ENCODE results near the gene LAMA1. TPM values are rescaled to one million over a fixed set of nuclear protein-coding genes. Genes with fewer than 3 reads are reported as not detected.

Gene LAMA1
- total RNA-seq, 6 donors from 2014 or later: 0.89 to 3.1 (median 1.5) TPM

GRCh38 chr18:7023063-7023580 is 94.5 kb downstream of the LAMA1 start:
- Histone ChIP-seq H3K4me1 (no peaks in the 10 kb centered on the region), H3K4me3 (no peak overlapping the region), H3K36me3 (no peaks in the 10 kb centered on the region), H3K9me3 (no peaks in the 10 kb centered on the region), H3K27me3 (no peaks in the 10 kb centered on the region), H3K27ac (no peak overlapping the region)
- 86 to 89% methylated on average over 17 to 19 of the region's 19 CpGs for WGBS, 2 donors
- ATAC-seq (ENCODE audit: low FRiP score in 2 of 2): no peak
- TF ChIP-seq EP300 (IDR thresholded peaks at IDR 0.05) (no peak), POLR2A (IDR thresholded peaks at IDR 0.05) (no peak), CTCF (IDR thresholded peaks at IDR 0.05) (no peak), POLR2AphosphoS5 (IDR thresholded peaks at IDR 0.05) (no peak)
- DNase-seq: no peak

GRCh38 chr18:7021994-7022840 is 95.4 kb downstream of the LAMA1 start:
- Histone ChIP-seq H3K36me3 (no peaks in the 10 kb centered on the region), H3K4me1 (no peaks in the 10 kb centered on the region), H3K9me3 (no peaks in the 10 kb centered on the region), H3K27ac (no peak overlapping the region), H3K27me3 (no peaks in the 10 kb centered on the region), H3K4me3 (no peak overlapping the region)
- peak in 1 of 2 donors; percentile 60 for DNase-seq
- TF ChIP-seq EP300 (IDR thresholded peaks at IDR 0.05) (no peak), POLR2A (IDR thresholded peaks at IDR 0.05) (no peak), CTCF (IDR thresholded peaks at IDR 0.05) (peak in 4 of 6 experiments; percentile 29 to 68 (median 62))
- ATAC-seq (ENCODE audit: low FRiP score in 2 of 2): no peak
- WGBS, 2 donors: 58% methylated on average over 16 of the region's 16 CpGs

GRCh38 chr18:7020995-7021777 is 96.4 kb downstream of the LAMA1 start:
- DNase-seq (no peak), ATAC-seq (ENCODE audit: low FRiP score in 2 of 2) (no peak)
- H3K27me3 ChIP-seq: no peaks in the 10 kb centered on the region
- H3K9me3 ChIP-seq: no peaks in the 10 kb centered on the region
- WGBS, 2 donors: 92 to 93% methylated on average over 13 of the region's 13 CpGs
- no peaks in the 10 kb centered on the region for H3K36me3 ChIP-seq
- TF ChIP-seq POLR2A (IDR thresholded peaks at IDR 0.05) (no peak), CTCF (IDR thresholded peaks at IDR 0.05) (no peak), POLR2AphosphoS5 (IDR thresholded peaks at IDR 0.05) (no peak), EP300 (IDR thresholded peaks at IDR 0.05) (no peak)
- no peaks in the 10 kb centered on the region for H3K4me1 ChIP-seq
- no peak overlapping the region for H3K27ac ChIP-seq
- no peak overlapping the region for H3K4me3 ChIP-seq

- DNase-seq (no peak), ATAC-seq (ENCODE audit: low FRiP score in 2 of 2) (no peak)
- Histone ChIP-seq H3K27me3 (no peaks in the 10 kb centered on the region), H3K4me3 (no peak overlapping the region), H3K4me1 (no peaks in the 10 kb centered on the region), H3K9me3 (no peaks in the 10 kb centered on the region), H3K36me3 (no peaks in the 10 kb centered on the region), H3K27ac (no peak overlapping the region)
- no peak for TF ChIP-seq CTCF (IDR thresholded peaks at IDR 0.05)
- no peak for TF ChIP-seq EP300 (IDR thresholded peaks at IDR 0.05)
- no peak for TF ChIP-seq POLR2A (IDR thresholded peaks at IDR 0.05)
- no peak for TF ChIP-seq POLR2AphosphoS5 (IDR thresholded peaks at IDR 0.05)
- WGBS, 2 donors: 91 to 93% methylated on average over 5 of the region's 5 CpGs
These were observed 100.6 kb downstream of the LAMA1 start for GRCh38 chr18:7017013-7017412.
